NCI-H128 (cell line): ENCODE data around the gene SIVA1.

ENCODE experiments used
- DNase-seq: peaks from one replicate; lab custom pipeline; 2025; ENCODE audit not compliant: unreplicated experiment; lab: John Stamatoyannopoulos, UW

SIVA1 gene, protein sequence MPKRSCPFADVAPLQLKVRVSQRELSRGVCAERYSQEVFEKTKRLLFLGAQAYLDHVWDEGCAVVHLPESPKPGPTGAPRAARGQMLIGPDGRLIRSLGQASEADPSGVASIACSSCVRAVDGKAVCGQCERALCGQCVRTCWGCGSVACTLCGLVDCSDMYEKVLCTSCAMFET

DNA sequence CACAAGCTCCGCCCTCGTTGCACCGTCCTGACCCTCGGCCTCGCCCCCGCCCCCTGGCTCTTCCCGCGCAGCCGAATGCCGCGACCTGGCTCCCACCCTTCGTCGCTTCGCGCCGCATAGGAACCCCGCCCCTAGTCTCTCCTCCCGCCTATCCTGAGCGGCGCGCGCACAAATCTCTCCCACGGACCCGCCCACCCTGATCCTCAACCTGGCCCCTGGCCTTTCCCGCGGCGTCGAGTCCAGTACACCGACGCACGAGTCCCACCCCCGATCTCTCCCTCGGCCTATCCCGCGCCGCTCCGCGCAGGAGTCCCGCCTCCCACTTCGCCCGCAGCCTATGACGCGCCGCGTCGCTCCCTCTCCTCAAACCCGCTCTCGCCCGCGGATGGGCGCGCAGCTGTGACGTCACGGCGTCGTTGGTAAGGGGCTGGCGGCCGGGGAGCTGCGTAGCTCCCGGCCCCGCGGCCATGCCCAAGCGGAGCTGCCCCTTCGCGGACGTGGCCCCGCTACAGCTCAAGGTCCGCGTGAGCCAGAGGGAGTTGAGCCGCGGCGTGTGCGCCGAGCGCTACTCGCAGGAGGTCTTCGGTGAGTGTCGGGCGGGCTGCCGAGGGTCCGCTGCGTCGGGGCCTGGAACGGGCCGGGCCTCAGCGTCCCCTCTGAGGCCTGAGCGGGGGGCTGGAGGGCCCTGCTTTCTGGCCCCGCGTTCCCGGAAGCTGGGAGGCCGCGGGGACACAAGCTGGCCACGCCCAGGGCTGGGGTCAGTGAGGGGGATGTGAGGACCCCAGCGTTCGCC, at the start of gene SIVA1:
Gene SIVA1 (plus strand): TSS at position 413 of the 793 bp plus-strand sequence. CDS start 55 bp downstream, at position 468.
- DNase-seq, result peak; percentile 100

- no peak for DNase-seq
These were observed 49.7 kb upstream of the SIVA1 start for GRCh38 chr14:104703269-104703668.

DNA sequence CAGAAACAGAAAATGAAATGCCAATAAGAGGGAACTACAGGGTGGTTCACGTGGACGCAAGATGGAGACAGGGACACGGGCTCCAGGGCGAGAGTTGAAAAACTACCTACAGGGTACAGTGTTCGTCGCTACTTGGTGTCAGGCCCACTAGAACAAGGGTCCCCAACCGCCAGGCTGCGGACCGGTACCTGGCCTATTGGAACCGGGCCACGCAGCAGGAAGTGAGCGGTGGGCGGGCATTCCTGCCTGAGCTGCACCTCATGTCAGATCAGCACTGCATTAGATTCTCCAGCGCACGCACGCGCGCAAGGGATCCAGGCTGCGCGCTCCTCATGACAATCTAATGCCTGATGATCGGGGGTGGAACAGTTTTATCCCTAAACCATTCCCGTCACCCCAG, 48.7 kb upstream of the SIVA1 start:
- no peak for DNase-seq

DNA sequence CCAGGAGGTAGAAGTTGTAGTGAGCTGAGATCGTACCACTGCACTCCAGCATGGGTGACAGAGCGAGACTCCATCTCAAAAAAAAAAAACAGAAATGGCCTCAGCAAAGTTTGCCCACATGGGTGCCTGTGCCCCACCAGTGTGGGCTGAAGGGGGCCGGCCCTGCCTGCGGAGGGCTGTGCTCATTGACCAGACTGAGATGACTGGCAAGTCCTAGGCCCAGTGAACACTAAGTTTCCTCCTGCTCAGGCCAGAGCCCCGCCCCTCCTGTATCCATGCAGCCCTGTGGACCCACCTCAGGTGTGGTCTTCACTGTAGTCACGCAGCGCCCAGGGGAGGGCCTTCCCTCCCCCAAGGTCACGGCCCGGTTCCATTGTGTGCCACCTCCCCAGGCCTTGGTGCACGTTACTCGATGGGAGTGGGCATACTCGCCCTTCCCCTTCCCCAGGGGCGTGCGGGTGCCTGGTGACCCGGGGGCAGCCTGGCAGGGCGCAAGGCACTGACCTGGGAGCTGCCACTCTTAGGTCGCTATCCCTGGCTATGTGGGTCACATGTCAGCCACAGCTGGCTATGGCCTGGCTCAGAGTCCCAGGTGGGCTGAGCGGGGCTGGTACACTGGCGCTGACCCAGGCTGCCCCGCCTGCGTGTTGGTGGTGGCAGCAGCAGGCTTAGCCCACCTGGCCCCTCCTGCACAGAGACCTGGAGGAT, 47.5 kb upstream of the SIVA1 start:
- DNase-seq, result no peak

DNA sequence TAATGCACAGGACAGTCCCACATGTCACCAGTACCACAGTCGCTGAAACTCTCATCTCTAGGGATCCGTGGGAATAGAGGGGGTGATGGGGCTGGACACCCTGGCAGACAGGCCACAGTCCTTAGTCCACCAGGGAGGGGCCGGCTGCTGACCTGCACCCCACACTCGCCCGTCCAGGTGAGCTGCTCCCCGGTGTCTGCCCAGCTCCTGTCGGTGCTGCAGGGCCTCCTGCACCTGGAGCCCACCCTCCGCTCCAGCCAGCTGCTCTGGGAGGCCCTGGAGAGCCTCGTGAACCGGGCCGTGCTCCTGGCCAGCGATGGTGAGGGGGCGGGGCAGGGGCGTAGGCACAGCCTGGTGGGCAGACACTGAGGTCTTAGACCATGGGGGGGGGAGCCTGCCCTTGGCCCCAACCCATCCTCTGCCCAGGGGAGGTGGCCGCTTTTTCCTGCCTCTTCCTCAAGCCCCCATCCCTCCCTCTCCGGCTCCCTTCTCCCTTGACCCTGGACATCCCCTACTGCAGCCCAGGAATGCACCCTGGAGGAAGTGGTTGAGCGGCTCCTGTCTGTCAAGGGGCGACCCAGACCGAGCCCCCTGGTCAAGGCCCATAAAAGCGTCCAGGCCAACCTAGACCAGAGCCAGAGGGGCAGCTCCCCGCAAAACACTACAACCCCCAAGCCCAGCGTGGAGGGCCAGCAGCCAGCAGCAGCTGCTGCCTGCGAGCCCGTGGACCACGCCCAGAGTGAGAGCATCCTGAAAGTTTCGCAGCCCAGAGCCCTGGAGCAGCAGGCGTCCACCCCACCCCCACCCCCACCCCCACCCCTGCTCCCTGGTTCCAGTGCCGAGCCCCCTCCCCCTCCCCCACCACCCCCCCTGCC, 46.0 kb upstream of the SIVA1 start:
- no peak for DNase-seq

GRCh38 chr14:104707608-104708595, 45.0 kb upstream of the SIVA1 start:
- DNase-seq, result no peak

DNA sequence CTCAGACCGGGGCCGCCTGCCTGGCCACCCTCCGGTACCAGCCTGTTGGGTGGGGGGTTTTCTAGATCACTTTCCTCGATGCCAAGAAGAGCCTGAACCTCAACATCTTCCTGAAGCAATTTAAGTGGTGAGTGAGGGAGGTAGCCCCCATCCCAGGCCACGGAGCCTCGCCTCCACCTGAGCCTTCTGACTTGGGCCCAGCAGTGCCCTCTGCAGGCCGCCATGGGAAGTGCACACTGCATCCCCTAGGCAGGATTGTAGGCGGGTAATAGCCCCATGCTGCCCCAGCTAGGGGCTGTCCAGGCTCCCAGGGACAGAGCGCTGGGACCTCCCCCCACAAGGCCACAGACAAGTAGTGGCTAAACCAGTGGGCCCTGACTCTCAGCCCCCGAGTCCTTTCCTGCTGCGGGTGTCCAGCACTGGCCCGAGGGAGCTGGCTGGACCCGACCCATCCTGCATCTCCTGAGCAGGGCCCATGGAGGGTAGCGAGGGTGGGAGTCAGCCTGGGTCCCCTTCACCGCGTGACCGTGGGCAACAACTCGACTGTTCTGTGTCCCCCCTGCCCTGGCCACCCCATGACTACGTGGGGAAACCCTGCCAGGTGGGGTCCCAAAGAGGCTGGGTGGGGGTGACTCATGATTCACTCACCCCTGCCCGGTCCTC, 44.2 kb upstream of the SIVA1 start:
- peak; percentile 36 for DNase-seq

- no peak for DNase-seq
These were observed 43.4 kb upstream of the SIVA1 start for GRCh38 chr14:104709387-104710039.

DNA sequence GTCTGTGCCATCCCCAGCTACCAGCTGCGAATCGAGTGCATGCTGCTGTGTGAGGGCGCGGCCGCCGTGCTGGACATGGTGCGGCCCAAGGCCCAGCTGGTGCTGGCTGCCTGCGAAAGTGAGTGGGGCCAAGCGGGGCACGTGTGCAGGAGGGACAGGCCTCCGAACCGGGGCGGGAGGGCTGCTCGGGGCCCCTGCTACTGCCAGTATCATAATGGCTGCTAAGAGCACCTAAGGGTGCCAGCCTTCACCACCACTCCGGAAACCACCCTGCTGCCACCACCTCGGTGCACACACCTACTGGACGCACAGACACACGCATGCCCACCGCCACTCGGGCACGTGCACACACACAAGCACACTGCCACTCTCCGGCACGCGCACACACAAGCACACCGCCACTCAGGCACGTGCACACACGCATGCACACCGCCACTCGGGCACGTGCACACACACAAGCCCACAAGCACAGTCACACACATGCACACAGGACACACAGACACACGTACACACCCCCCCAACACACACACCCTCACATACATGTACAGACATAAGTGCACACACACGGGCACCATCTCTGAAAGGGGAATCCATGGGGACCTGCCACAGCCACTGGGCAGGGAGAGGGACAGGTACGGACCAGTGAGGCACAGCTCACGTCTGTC, 42.7 kb upstream of the SIVA1 start:
- DNase-seq, result no peak

- DNase-seq, result no peak
These were observed 39.8 kb upstream of the SIVA1 start for GRCh38 chr14:104712881-104713734.

- no peak for DNase-seq
These were observed 38.9 kb upstream of the SIVA1 start for GRCh38 chr14:104714066-104714465.

- DNase-seq, result no peak
These were observed 38.3 kb upstream of the SIVA1 start for GRCh38 chr14:104714681-104715080.

DNA sequence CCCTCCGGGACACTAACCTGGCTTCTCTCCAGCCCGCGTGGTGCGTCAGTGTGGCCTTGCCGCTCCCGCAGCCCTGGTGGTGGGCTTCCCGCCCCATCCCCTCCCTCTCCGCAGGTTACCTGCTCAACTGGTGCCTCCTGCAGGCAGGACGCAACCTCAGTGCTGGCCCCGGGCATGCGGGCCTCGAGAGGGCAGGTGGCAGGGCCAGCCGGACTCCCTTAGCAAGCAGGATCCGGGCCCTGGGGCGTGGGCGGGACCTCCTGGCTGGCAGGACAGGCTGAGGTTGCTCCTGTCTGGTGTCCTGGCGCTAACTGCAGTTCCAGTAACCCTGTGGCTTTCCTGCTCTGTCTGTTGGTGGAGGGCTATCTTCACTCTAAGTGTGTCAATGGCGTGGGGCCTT, 37.5 kb upstream of the SIVA1 start:
- DNase-seq, result no peak

GRCh38 chr14:104715871-104716270, 37.1 kb upstream of the SIVA1 start:
- no peak for DNase-seq

DNA sequence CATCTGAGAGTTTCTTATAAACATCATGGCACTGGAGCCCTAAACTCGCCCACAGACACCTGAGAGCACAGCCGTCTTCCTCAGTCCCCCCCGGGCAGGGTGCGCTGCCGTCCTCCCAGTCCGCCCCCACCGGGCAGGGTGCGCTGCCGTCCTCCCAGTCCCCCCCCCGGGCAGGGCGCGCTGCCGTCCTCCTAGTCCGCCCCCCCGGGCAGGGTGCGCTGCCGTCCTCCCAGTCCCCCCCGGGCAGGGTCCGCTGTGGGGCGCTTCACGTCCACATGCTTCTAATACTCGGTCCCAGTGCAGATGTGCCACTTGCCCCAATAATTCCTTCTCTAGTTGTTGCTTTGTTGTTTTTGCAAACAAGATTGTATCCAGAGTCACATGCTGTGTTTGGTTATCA, 35.8 kb upstream of the SIVA1 start:
- DNase-seq, result no peak

DNA sequence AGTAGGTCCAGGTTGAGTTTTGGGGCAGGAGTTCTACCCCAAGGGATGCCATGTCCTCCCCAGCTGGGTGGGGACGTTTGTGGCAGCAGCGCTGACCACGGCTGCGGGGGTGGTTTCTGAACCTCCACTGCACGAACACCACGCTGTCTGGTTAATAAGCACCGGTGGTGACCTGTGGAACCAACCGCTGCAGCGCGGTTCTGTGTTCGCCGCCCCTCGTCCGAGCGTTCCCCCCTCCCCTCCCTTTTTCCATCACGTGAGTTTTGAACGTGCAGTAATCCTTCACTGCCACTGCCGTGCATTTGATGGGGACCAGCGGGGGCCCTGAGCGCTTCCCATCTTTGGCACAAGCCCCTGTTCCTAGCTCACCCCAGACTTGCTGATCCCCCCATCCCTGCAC, 35.3 kb upstream of the SIVA1 start:
- DNase-seq, result no peak

DNA sequence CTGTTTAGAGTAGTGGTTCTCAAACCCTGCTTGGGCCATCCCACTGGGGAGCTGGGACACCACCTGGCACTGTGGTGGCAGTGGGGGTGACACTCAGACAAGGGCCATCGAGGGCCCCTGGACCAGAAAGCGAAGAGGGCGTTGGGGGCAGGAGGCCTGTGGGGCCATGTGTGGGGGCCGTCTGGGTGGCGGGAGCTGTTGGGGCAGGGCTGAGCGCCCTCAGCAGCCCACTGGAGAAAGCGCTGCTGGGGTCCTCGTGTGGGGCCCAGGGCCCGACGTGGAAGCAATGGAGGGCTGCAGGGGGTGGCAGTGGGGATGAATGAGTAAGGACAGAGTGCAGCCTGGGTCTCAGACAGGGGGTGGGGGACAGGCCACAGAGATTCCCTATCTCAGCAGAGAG, 34.8 kb upstream of the SIVA1 start:
- DNase-seq, result no peak
